HT-29 (cell line): ENCODE results near the gene EEFSEC. TPM values are rescaled to one million over a fixed set of nuclear protein-coding genes. Genes with fewer than 3 reads are reported as not detected.
A peak's percentile ranks its signal among the peaks of the same experiment; 100 is the strongest.

Experiments
- DNase-seq: peaks from one replicate; pipeline ENCODE4 v3.0.0-alpha.2; 2015; ENCODE audit warnings: low spot score
- total RNA-seq: library from RNA; depleted of rRNA; stranded (reverse); fragments of >200 nt; shearing (Covaris generic); gene quantifications from 2 replicates; pipeline ENCODE4 v1.2.3, GENCODE V29; 2014

EEFSEC gene
- total RNA-seq, 1 experiment from 2014 or later = 22.0 TPM

GRCh38 chr3:128316481-128316891, 163.2 kb downstream of the EEFSEC start:
- DNase-seq = no peak

GRCh38 chr3:128317101-128317697, 163.9 kb downstream of the EEFSEC start:
- DNase-seq = peak; percentile 53

GRCh38 chr3:128317698-128318231, 164.5 kb downstream of the EEFSEC start:
- no peak for DNase-seq

DNA sequence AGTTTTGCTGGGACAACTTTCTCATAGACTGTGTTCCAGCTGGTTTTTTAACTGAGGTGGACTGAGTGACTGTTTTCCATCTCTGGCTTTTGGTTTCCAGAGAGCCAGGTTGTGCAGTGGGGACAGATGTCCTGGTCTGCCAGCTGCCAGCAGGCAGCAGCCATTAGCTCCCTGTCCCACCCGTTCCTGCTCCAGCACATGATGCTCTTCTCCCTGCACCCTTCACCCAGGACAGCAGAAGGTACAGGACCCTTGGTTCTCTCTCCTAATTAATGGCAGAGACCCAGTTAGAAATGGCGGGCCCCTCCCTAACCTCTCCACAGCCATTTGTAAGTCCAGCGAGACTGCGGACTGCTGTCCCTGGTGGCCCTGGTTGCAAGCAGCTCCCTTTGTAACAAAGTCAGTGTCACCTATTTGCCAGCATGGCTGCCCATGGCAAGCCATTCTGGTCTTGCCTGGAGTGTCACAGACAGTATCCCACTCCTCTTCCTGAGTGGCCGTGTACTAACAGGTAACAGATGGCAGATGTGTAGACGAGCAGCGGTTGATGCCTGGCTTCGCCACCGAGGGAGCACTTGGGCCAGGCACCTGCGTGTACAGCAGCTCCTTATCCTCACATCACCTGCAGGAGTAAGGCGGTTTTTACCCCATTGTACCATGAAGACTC, 165.1 kb downstream of the EEFSEC start:
- no peak for DNase-seq

DNA sequence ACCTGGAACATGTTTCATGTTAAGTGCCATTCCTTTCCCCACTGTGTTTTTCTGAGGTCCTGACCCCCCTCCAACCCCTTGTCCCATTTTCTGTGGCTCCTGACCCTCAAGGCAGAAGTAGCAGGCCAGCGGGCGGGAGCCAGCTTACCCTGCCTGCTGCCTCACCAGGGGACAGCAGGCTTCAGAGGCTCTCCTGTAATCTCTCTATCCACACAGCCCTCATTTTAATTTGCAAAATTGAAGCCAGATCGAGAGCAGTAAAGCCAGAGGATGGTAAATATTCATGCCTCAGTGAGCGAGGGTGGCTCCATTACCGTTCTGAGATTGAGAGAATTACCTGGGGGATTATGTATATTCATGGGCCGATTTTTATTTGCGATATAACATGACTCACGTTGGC, 165.8 kb downstream of the EEFSEC start:
- no peak for DNase-seq

GRCh38 chr3:128319741-128320141, 166.5 kb downstream of the EEFSEC start:
- no peak for DNase-seq

- DNase-seq = no peak
These were observed 167.5 kb downstream of the EEFSEC start for GRCh38 chr3:128320551-128321340.

- no peak for DNase-seq
These were observed 168.1 kb downstream of the EEFSEC start for GRCh38 chr3:128321418-128321817.

GRCh38 chr3:128322030-128323022, 169.0 kb downstream of the EEFSEC start:
- no peak for DNase-seq

- peak; percentile 50 for DNase-seq
These were observed 170.2 kb downstream of the EEFSEC start for GRCh38 chr3:128323206-128324081.

- no peak for DNase-seq
These were observed 171.8 kb downstream of the EEFSEC start for GRCh38 chr3:128324911-128325592.

DNA sequence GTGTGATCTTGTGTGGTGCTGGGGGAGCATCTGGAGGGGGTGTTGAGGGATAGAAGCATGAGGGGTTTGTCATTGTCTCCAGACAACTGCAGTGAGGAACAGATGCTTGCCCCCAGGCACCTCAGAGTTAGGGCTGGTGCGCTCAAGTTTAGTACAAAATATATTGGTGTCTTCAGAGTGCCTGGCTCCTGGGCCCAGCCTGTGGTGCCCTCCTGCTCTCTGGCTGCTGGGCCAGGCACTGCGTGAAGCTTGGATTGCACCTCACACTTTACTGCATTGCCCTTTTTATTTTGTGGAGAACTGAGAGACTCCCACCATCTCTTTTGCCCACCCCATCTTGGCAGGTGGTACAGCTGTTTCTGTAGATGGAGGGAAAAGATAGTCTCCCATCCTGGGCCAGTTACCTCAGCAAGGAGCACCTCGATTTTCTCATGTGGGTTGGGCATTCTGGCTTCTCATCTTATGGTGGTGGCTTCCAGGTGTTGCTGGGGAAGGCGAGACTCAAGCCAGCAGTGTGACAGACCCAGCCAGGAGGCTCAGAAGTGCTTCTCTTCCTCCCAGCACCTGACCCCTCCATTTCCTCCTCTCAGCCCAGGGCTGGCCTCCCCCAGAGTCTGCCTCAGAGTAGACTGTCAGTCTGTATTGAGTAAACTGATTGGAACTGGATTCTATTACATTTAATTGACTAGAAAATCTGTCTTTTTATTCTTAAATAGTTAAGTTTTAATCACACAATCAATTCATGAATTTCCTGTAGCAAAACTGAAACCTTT, 173.0 kb downstream of the EEFSEC start:
- no peak for DNase-seq

GRCh38 chr3:128327606-128328031, 174.3 kb downstream of the EEFSEC start:
- DNase-seq = no peak

GRCh38 chr3:128328546-128329458, 175.5 kb downstream of the EEFSEC start:
- no peak for DNase-seq

DNA sequence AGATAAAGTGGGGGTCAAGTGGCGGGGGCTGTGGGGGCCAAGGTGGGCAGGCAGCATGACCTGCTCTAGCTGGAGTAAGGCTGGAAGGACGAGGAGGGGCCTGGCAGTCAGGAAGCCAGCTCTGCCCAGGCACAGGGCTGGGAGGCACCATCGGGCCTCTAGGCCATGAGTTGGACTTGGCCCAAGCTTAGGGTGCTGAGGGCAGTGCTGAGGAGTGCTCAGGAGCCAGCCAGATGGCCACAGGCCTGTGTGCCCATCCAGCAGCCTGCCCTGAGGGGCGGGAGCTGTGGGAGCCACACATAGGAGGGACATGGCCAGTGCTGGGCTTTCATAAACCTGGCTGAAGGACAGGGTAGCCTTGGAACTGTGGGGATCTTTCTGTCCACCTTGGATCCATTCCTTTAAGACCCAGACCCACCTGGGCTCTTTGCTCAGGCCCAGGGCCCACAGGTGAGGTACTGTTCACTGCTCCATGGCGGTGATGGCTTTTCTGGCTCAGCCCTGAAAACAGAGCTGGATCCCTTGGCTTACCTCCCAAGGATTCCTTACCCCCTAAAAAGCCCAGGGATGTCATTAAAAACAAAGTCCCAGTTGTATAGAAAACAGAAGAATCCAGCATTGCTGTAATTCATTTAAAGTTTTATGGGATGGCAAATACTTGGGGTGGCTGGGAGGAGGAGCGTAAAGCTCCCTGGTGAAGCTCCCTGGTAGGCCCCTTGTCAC, 176.4 kb downstream of the EEFSEC start:
- DNase-seq = no peak

DNA sequence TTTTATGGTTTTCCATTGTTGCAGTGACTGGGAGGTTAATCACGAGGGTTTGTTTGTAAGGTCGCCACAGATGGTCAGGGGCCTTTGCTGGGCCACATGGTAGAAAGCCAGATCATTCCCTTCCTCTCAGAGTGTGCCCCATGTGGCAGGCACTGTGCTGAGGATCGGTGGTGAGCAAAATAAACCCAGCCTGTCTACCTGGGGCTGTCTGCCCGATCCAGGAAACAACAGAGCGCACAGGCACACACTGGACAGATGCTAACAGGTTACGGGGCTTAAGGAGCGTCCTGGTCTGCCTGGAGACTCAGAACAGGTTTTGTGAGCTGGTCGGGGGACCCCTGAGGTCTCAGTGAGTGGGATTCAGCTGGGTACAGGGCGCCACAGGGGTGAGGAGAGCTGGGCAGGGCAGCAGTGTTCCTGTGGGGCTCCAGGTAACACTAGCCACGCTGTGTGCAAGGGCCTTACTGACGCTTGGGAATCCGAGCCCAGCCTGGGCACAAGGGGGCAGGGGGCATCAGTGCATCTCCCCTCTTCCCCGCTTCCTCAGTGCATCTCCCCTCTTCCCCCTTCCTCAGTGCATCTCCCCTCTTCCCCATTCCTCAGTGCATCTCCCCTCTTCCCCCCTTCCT, 177.0 kb downstream of the EEFSEC start:
- DNase-seq = no peak
